K562 (cell line): ENCODE measurements around the gene RHAG. TPM values are rescaled to one million over a fixed set of nuclear protein-coding genes. Genes with fewer than 3 reads are reported as not detected.

Experiments used
- BRF1 ChIP-seq: IDR thresholded peaks from 3 replicates; pipeline ENCODE4 v1.6.1; 2011; ENCODE audit warnings: borderline replicate concordance, mild to moderate bottlenecking; ENCODE audit not compliant: insufficient read length; ENCODE audit errors: extremely low read depth
- E2F5 ChIP-seq: sonication (generic); formaldehyde crosslinking; IDR thresholded peaks from 2 replicates; pipeline ENCODE4 v1.8.0; 2022; ENCODE audit warnings: mild to moderate bottlenecking, missing genetic modification reagents
- FOXO4 ChIP-seq: fragments of 450-650 bp; formaldehyde crosslinking; IDR thresholded peaks from 2 replicates; pipeline ENCODE4 v1.4.0; 2020; ENCODE audit warnings: mild to moderate bottlenecking, moderate library complexity
- MTA2 ChIP-seq: fragments of 450-650 bp; IDR thresholded peaks from 2 replicates; pipeline ENCODE4 v1.6.1; 2016; ENCODE audit warnings: low read depth
- VEZF1 ChIP-seq: fragments of 200-800 bp; sonication (Bioruptor generic); IDR thresholded peaks from 2 replicates; pipeline ENCODE4 v1.6.1; 2017; ENCODE audit warnings: missing genetic modification characterization, missing compliant biosample characterization
- ZNF584 ChIP-seq: fragments of 200-800 bp; sonication (Bioruptor generic); IDR thresholded peaks from 2 replicates; pipeline ENCODE4 v1.6.1; 2016; ENCODE audit warnings: low read depth, mild to moderate bottlenecking, missing genetic modification characterization, missing compliant biosample characterization
- ZNF75A ChIP-seq: fragments of 450-650 bp; formaldehyde crosslinking; IDR thresholded peaks from 2 replicates; pipeline ENCODE4 v1.4.0; 2020; ENCODE audit warnings: mild to moderate bottlenecking
- polyA plus RNA-seq, 8 experiments: library from polyadenylated mRNA; depleted of rRNA in 4 of 8; stranded (reverse) in 5 of 8; unstranded in 3 of 8; fragments of >200 nt; fragmentation: Nextera tagmentation in 2 of 8; fragmentation: Illumina TruSeq in 1 of 8; extraction: Ambion mirVana in 2 of 8; extraction: Trizol in 1 of 8; gene quantifications; 2 replicates each; pipeline versions ENCODE4 v1.2.1 to v1.2.3, GENCODE V29; 2011 to 2014; ENCODE audit warnings: inconsistent platforms in 1 of 8, missing spikeins in 1 of 8
- total RNA-seq, 7 experiments: library from RNA; depleted of rRNA in 6 of 7; stranded (reverse); fragments of >200 nt in 6 of 7; fragmentation: Illumina TruSeq in 2 of 7; extraction: Trizol in 2 of 7; gene quantifications; 2 replicates each; pipeline versions ENCODE4 v1.2.1 to v1.2.3, GENCODE V29; 2011 to 2021; ENCODE audit warnings: low replicate concordance in 1 of 7
- TF ChIP-seq, protein P1 (sequence below): fragments of 450-650 bp; IDR thresholded peaks from one replicate; pipeline ENCODE4 v1.6.1; 2018; ENCODE audit warnings: mild to moderate bottlenecking, moderate library complexity; ENCODE audit not compliant: partially characterized antibody
- TF ChIP-seq, protein P2 (sequence below), 2 experiments: fragments of 450-650 bp; formaldehyde crosslinking in 1 of 2; IDR thresholded peaks; 2 replicates each; pipeline versions ENCODE4 v1.4.0 to v1.6.1; 2014 to 2020; ENCODE audit warnings: mild to moderate bottlenecking in 2 of 2, borderline replicate concordance in 1 of 2, low read depth in 1 of 2
- TF ChIP-seq, protein P3 (sequence below): IDR thresholded peaks from 3 replicates; pipeline ENCODE4 v1.6.1; 2011; ENCODE audit warnings: borderline replicate concordance, mild to moderate bottlenecking; ENCODE audit not compliant: insufficient read length, insufficient read depth

Gene RHAG
- total and polyA plus RNA-seq, 9 of the 15 experiments (the other 6 are each of a cell fraction or from before 2014, with no cell fraction given) = 290 to 1,202 (median 505) TPM

DNA sequence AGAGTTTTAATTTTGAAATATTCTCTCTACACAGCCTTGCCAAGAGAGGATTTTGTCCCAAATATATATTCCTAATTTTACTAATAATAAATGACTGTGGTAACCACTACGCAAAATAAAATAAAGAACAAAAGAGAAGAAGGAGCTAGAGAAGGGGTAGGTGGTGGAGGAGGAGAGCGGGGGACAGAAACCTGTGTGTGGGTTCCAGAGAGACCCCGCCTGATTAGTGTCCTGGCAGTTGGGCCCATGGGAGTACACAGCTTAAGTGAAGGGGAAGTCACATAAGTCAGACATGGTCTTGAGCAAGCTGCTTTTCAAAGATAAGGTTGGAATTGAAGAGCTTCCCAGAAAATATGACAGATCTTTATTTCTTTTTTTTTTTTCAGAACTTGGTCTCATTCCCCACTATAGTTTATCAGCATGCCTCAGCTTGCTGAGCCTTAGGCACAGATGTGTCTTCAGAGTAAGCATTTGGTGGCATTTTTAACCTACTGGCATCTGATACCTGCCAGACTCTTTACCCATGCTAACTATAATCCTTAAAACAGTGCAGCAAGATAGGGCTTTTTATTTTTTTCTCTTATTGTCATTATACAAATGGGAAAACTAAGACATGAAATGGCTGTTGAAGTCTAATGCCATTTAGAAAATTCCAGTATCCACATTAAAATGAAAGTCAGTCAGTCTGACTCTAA, 9.6 kb upstream of the RHAG start (continued):
- TF ChIP-seq, protein P1, sequence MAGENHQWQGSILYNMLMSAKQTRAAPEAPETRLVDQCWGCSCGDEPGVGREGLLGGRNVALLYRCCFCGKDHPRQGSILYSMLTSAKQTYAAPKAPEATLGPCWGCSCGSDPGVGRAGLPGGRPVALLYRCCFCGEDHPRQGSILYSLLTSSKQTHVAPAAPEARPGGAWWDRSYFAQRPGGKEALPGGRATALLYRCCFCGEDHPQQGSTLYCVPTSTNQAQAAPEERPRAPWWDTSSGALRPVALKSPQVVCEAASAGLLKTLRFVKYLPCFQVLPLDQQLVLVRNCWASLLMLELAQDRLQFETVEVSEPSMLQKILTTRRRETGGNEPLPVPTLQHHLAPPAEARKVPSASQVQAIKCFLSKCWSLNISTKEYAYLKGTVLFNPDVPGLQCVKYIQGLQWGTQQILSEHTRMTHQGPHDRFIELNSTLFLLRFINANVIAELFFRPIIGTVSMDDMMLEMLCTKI = no peak
- TF ChIP-seq VEZF1 (peak; percentile 86), ZNF584 (CRISPR knock-in tag) (no peak), MTA2 (peak; percentile 99), FOXO4 (no peak), BRF1 (no peak), ZNF75A (CRISPR knock-in tag) (no peak), E2F5 (CRISPR knock-in tag) (no peak)
- TF ChIP-seq, protein P2, sequence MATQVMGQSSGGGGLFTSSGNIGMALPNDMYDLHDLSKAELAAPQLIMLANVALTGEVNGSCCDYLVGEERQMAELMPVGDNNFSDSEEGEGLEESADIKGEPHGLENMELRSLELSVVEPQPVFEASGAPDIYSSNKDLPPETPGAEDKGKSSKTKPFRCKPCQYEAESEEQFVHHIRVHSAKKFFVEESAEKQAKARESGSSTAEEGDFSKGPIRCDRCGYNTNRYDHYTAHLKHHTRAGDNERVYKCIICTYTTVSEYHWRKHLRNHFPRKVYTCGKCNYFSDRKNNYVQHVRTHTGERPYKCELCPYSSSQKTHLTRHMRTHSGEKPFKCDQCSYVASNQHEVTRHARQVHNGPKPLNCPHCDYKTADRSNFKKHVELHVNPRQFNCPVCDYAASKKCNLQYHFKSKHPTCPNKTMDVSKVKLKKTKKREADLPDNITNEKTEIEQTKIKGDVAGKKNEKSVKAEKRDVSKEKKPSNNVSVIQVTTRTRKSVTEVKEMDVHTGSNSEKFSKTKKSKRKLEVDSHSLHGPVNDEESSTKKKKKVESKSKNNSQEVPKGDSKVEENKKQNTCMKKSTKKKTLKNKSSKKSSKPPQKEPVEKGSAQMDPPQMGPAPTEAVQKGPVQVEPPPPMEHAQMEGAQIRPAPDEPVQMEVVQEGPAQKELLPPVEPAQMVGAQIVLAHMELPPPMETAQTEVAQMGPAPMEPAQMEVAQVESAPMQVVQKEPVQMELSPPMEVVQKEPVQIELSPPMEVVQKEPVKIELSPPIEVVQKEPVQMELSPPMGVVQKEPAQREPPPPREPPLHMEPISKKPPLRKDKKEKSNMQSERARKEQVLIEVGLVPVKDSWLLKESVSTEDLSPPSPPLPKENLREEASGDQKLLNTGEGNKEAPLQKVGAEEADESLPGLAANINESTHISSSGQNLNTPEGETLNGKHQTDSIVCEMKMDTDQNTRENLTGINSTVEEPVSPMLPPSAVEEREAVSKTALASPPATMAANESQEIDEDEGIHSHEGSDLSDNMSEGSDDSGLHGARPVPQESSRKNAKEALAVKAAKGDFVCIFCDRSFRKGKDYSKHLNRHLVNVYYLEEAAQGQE (IDR thresholded peaks at IDR 0.05; ENCODE audit: borderline replicate concordance) = peak; percentile 56; the same call in 1 of the 2 replicates
- TF ChIP-seq, protein P2 (CRISPR knock-in tag; IDR thresholded peaks at IDR 0.05; ENCODE audit: low read depth) = no peak
- TF ChIP-seq, protein P3, sequence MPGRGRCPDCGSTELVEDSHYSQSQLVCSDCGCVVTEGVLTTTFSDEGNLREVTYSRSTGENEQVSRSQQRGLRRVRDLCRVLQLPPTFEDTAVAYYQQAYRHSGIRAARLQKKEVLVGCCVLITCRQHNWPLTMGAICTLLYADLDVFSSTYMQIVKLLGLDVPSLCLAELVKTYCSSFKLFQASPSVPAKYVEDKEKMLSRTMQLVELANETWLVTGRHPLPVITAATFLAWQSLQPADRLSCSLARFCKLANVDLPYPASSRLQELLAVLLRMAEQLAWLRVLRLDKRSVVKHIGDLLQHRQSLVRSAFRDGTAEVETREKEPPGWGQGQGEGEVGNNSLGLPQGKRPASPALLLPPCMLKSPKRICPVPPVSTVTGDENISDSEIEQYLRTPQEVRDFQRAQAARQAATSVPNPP = no peak
